Limb (tissue), 2 donors: ENCODE data around the gene VIPR1.

Experiments used
- DNase-seq, 2 donors: peaks; one replicate each; pipeline ENCODE4 v3.0.0-alpha.2; 2016; ENCODE audit errors: extremely low spot score in 2 of 2

Gene VIPR1

DNA sequence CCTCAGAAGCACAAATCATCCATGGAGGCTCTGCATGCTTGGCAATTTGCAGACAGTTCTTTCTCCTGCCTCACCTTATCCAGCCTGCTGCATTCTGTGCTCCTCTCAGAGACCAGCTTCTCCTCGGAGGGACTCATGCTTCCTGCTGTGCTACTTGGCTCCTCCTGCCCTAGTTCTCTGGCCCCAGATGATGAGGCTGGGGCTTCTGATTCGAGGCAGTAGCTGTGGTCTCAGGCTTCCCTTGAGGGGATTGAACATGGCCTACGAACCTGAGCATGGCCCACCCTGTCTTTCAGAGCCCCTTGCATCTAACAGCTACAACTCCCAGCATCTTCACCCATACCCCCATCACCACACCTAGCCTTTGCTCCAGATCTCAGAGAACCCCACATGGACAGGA, 6.7 kb downstream of the VIPR1 start:
- DNase-seq = no peak

GRCh38 chr3:42510325-42510724, 7.9 kb downstream of the VIPR1 start:
- no peak for DNase-seq

GRCh38 chr3:42511201-42511600, 8.8 kb downstream of the VIPR1 start:
- DNase-seq = no peak

GRCh38 chr3:42511736-42512135, 9.3 kb downstream of the VIPR1 start:
- no peak for DNase-seq

GRCh38 chr3:42513121-42513520, 10.7 kb downstream of the VIPR1 start:
- no peak for DNase-seq

DNA sequence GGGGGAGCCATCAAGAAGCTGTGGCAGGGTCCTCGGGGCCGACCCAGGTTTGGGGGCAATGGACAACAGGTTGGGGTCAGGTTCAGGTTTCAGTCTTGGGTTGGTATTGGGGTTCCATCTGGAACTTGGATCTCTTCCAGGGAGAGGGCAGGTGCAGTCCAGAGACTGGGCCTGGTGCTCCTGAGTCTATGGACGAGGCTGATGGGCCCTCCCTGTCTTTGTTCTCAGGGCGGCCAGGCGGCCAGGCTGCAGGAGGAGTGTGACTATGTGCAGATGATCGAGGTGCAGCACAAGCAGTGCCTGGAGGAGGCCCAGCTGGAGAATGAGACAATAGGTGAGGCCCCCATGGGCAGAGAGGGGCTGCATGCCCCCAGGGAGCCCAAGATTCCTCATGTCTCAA, 11.1 kb downstream of the VIPR1 start:
- no peak for DNase-seq

GRCh38 chr3:42514876-42515275, 12.4 kb downstream of the VIPR1 start:
- no peak for DNase-seq

- no peak for DNase-seq
Measured at GRCh38 chr3:42515391-42515916, 13.0 kb downstream of the VIPR1 start.

DNA sequence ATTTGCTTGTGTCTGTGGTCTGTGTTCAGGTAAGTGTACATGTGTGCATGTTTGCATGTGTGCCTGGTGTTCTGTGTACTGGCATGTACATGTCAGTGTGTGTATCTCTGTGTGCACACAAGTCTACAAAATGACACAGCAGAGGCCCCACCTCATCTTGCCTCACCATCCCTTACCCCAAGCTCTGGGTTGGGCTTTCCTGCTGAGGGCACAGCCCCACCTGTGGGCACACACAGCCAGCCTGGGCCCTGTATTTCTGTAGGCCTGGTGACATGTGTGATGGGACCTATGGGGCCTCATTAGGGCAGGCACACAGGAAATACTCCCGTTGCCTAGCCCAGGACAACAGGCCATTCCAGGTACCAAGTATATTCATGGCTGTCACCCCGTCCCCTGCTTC, 13.5 kb downstream of the VIPR1 start:
- no peak for DNase-seq

- DNase-seq = no peak
Measured at GRCh38 chr3:42516443-42516842, 14.0 kb downstream of the VIPR1 start.

DNA sequence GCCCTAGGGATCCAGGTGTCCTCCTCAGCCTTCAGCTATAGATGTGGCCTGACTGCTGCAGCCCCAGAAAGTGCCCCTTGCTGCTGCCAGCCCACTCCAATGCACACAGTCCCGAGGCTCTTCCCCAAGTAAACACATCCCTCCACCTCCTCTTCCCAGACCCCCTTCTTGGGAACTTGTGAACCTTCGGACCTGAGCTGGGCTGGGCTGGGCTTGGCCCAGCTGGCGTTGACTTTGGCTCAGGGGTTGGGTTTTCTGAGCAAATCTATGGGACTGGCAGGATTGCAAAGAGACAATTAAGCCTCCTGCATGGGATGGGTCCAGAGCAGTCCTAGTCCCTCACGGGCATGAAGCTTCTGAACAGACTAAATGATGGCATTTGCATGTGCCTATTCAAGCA, 14.7 kb downstream of the VIPR1 start:
- no peak for DNase-seq

GRCh38 chr3:42518800-42519567, 16.5 kb downstream of the VIPR1 start:
- no peak for DNase-seq

GRCh38 chr3:42519568-42519962, 17.1 kb downstream of the VIPR1 start:
- DNase-seq = no peak

DNA sequence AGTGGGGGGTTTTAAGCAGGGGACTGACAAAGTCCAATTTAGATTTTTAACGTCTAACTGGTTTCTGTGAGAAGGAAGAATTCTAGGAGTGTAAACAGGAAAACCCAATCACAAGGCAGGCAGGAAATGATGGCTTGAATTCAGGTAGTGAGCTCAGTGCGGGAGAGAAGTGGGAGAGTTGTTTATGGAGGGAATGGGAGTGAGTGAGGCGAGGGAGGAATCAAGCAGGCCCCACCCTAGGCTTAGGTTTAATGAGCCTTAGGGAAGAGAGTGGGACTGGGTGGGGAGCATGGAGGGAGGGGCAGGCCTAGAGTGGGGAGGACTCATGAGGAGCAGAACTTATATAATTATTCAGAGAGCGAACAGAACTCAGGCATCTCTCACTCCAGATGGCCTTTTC, 17.9 kb downstream of the VIPR1 start:
- DNase-seq = no peak

DNA sequence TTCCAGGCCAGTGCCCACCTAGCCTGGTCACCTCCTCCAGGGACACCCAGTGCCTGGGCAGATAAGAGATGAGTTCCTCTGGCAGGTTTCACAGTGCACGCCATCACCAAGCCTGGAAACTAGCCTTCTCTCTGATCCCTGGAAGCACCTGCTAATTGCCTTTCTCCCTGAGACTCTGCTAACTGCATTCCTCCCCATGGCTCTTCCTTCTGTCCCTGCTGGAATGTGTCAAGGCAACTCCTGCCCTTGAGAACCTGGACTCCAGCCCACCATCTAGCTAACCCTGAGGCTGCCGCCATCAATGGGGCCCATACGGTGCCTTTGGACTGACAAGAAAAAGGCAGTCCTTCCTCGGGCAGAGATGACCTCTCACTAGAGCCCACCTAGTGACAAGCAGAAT, 18.5 kb downstream of the VIPR1 start:
- no peak for DNase-seq

- DNase-seq = no peak
Measured at GRCh38 chr3:42524751-42525150, 22.3 kb downstream of the VIPR1 start.

DNA sequence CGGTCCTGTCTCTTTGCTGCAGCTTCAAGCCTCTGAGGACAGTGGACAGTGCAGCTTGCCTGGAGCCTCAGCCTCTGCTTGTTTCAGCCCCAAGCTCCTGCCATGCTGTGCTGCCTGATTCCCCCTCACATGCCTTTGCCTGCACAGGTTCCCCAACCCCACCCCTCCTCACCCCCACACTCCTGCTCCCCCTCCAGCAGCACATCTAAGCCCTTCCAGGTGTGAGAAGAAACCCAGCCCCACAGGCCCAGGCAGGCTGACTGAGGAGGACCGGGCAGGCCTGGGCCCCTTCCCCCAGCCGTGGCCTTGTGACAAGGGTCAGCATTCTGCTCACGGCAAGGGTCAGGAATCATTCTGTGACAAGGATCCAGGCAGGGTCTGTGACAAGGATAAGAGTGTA, 22.8 kb downstream of the VIPR1 start:
- no peak for DNase-seq

DNA sequence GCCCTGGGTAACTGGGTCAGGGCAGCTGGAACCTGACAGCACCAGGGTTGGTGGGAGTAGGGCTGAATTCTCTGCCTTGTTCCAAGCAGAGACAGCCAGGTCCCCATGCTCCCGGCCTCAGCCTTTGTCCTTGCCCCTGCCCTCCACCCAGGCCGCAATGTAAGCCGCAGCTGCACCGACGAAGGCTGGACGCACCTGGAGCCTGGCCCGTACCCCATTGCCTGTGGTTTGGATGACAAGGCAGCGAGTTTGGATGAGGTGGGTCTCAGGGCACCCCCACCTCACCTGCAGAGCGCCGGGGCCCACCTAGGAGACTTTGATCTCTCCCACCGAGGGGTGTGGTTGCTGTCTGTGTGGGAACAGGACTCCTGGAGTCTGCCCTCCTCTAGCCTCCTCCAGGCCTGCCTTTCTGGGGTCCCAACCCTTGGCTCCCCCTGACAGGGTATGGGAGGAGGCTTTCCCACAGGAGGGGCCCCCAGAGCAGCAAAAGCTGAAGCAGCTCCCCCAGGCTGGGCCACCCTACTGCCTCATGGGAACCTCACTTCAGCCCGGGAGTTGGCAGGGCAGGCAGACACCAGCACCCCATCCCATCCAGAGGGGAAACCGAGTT, 23.4 kb downstream of the VIPR1 start:
- DNase-seq = no peak

DNA sequence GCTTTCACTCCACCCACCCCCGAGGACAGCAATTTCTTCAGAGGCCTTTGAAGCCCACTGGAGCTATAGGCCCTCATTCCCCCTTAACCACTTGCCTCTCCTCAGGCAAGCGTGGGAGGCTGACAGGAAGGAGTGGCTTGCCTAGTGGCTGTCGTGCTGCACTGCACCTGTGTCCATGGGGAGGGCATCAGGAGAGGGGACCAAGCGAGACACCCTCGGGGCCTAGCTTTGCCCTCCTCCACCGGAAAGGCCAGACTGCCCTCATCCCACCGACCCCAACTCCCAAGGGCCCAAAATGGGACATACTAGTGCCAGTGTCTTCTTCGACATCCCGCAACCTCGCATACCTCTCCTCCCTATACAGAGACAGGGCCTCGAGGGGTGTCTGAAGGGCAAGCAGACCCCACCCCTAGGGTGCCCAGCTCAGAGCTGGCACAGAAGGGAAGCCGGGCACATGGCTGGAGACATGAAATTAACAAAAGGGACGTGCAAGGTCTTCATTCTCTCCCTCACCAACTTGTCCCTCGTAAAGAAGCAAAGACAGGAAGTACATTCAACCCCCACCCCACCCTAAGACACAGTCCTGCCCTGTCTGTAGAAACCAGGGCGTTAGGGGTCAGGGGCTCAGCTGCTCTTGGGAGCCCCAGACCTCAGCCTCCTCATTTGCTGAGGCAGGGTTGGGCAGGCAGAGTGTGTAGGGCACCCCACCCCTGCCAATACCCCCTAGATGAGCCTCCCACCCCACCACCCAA, 24.3 kb downstream of the VIPR1 start:
- no peak for DNase-seq

DNA sequence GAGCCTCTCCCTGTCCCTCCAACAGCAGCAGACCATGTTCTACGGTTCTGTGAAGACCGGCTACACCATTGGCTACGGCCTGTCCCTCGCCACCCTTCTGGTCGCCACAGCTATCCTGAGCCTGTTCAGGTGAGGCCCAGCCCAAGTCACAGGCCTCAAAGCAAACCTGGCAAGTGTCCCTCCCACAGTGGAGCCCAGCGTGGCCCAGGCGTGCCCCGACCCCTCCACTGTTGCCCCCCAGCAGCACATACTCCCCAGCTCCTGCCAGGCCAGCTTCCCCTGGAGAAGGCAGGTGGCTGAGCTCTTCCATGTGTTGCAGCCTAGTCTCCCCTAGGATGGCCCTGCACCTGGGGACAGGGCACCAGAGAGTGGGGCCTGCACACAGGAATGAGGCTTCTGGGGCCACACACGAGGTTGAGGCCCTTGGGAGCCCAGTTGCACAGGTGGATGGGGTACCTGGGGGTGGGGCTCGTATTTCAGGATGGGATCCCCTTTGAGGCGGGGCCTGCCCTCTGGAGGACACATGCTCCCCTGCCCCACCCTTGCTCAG, 25.0 kb downstream of the VIPR1 start:
- no peak for DNase-seq

- DNase-seq = no peak
Measured at GRCh38 chr3:42529468-42529867, 27.0 kb downstream of the VIPR1 start.

DNA sequence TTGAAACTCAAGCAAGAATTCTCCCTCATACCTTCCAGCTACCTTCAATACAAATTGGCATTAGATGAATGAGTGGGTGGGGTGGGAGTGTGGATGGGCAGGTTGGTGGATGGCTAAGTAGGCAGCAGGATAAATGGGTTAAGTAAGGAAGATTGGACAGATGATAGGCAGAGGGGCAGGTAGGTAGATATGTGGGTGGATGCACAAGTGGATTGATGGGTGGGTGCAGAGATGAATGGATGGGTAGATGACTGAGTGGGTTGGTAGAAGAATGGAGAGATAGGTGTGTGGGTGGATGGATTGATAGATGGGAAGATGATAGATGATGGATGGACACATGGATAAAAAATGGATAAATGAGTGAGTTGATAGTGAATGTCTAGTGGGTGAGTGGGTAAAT, 27.6 kb downstream of the VIPR1 start:
- DNase-seq = no peak
